ENCODE data around the gene PRPF8.
"Not testable (repeated sequence)": the region's sequence is repeated elsewhere in the genome, so short reads cannot be mapped to it uniquely, and the experiment has no call there.

PRPF8 gene

GRCh38 chr17:1724869-1725641 lies 40.4 kb upstream of the PRPF8 start:
- Mint-ChIP-seq H3K27ac (ENCODE audit: low read depth) (peak overlapping the region; percentile 44), H3K4me1 (peaks cover 35% of the 10 kb centered on the region), H3K4me3 (peak overlapping the region; percentile 75), H3K27me3 (no peaks in the 10 kb centered on the region), H3K9me3 (no peaks in the 10 kb centered on the region), H3K36me3 (ENCODE audit: insufficient read depth) (peaks cover 16% of the 10 kb centered on the region)
- DNase-seq (ENCODE audit: low spot score in 2 of 2), result no peak
- ATAC-seq (replicated peaks; ENCODE audit: extremely low read depth, poor library complexity, severe bottlenecking), result peak; percentile 50

- no peaks in the 10 kb centered on the region for H3K27me3 Mint-ChIP-seq
- peak; percentile 63 to 65 for DNase-seq (ENCODE audit: low spot score in 2 of 2)
- peak within 1 kb of the TSS; percentile 75 for H3K4me3 Mint-ChIP-seq
- no peaks in the 10 kb centered on the region for H3K9me3 Mint-ChIP-seq
- ATAC-seq (replicated peaks; ENCODE audit: extremely low read depth, poor library complexity, severe bottlenecking), result peak; percentile 76
- peak within 1 kb of the TSS; percentile 91 for H3K27ac Mint-ChIP-seq (ENCODE audit: low read depth)
- H3K4me1 Mint-ChIP-seq, result peaks cover 29% of the 10 kb centered on the region
- H3K36me3 Mint-ChIP-seq (ENCODE audit: insufficient read depth), result peaks cover 16% of the 10 kb centered on the region
Measured at GRCh38 chr17:1724351-1724868, 39.7 kb upstream of the PRPF8 start, which contains the start of gene WDR81. Gene WDR81 (plus strand): TSS chr17:1724704. CDS start chr17:1724960, 256 bp downstream.

GRCh38 chr17:1722022-1722421 lies 37.4 kb upstream of the PRPF8 start:
- H3K9me3 Mint-ChIP-seq; DNase-seq (ENCODE audit: low spot score in 2 of 2); H3K27ac Mint-ChIP-seq (ENCODE audit: low read depth); H3K4me3 Mint-ChIP-seq; H3K27me3 Mint-ChIP-seq; ATAC-seq (replicated peaks; ENCODE audit: extremely low read depth, poor library complexity, severe bottlenecking): not testable (repeated sequence)
- H3K4me1 Mint-ChIP-seq, result peaks cover 30% of the 10 kb centered on the region
- H3K36me3 Mint-ChIP-seq (ENCODE audit: insufficient read depth), result peaks cover 15% of the 10 kb centered on the region

- ATAC-seq (replicated peaks; ENCODE audit: extremely low read depth, poor library complexity, severe bottlenecking), result no peak
- Mint-ChIP-seq H3K36me3 (ENCODE audit: insufficient read depth) (peaks cover 23% of the 10 kb centered on the region), H3K27me3 (no peaks in the 10 kb centered on the region), H3K4me3 (no peak overlapping the region), H3K27ac (ENCODE audit: low read depth) (no peak overlapping the region), H3K4me1 (peaks cover 40% of the 10 kb centered on the region), H3K9me3 (no peaks in the 10 kb centered on the region)
- peak in 1 of 2 donors; percentile 44 for DNase-seq (ENCODE audit: low spot score in 2 of 2)
Measured at GRCh38 chr17:1720856-1721386, 36.3 kb upstream of the PRPF8 start.

GRCh38 chr17:1718362-1719165 lies 33.9 kb upstream of the PRPF8 start:
- Mint-ChIP-seq H3K36me3 (ENCODE audit: insufficient read depth) (peaks cover 19% of the 10 kb centered on the region), H3K9me3 (no peaks in the 10 kb centered on the region), H3K27ac (ENCODE audit: low read depth) (peak overlapping the region; percentile 90), H3K4me3 (peak overlapping the region; percentile 94), H3K27me3 (no peaks in the 10 kb centered on the region), H3K4me1 (peaks cover 39% of the 10 kb centered on the region)
- DNase-seq (ENCODE audit: low spot score in 2 of 2) (no peak), ATAC-seq (replicated peaks; ENCODE audit: extremely low read depth, poor library complexity, severe bottlenecking) (no peak)

- peak; percentile 49 for ATAC-seq (replicated peaks; ENCODE audit: extremely low read depth, poor library complexity, severe bottlenecking)
- Mint-ChIP-seq H3K4me1 (peaks cover 31% of the 10 kb centered on the region), H3K36me3 (ENCODE audit: insufficient read depth) (peaks cover 16% of the 10 kb centered on the region), H3K9me3 (no peaks in the 10 kb centered on the region), H3K27me3 (no peaks in the 10 kb centered on the region), H3K4me3 (peak overlapping the region; percentile 94), H3K27ac (ENCODE audit: low read depth) (peak overlapping the region; percentile 90)
- DNase-seq (ENCODE audit: low spot score in 2 of 2), result peak; percentile 54 to 71
Measured at GRCh38 chr17:1716912-1717695, 32.4 kb upstream of the PRPF8 start.

- no peaks in the 10 kb centered on the region for H3K27me3 Mint-ChIP-seq
- DNase-seq (ENCODE audit: low spot score in 2 of 2) (peak; percentile 98 to 100), ATAC-seq (replicated peaks; ENCODE audit: extremely low read depth, poor library complexity, severe bottlenecking) (peak; percentile 92)
- peak overlapping the region; percentile 94 for H3K4me3 Mint-ChIP-seq
- H3K27ac Mint-ChIP-seq (ENCODE audit: low read depth), result peak overlapping the region; percentile 90
- H3K9me3 Mint-ChIP-seq, result no peaks in the 10 kb centered on the region
- peaks cover 32% of the 10 kb centered on the region for H3K4me1 Mint-ChIP-seq
- H3K36me3 Mint-ChIP-seq (ENCODE audit: insufficient read depth), result peaks cover 19% of the 10 kb centered on the region
Measured at GRCh38 chr17:1716076-1716911, 31.6 kb upstream of the PRPF8 start.

DNA sequence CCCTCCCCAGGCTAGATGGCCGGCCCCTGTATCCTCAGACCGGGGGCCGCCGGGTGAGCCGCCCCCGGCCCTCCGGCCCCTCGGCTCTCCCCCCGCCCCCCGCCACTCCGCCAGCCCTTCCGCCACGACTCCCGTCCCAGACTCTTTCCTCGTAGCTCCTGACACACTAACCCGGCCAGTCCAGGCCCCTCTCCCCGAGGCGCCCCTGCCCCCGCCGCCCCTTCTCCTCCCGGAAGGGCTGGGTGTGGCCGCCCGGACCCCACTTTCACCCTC lies 31.1 kb upstream of the PRPF8 start:
- ATAC-seq (replicated peaks; ENCODE audit: extremely low read depth, poor library complexity, severe bottlenecking) (no peak), DNase-seq (ENCODE audit: low spot score in 2 of 2) (no peak)
- H3K27ac Mint-ChIP-seq (ENCODE audit: low read depth), result peak overlapping the region; percentile 90
- H3K4me3 Mint-ChIP-seq, result peak overlapping the region; percentile 94
- H3K4me1 Mint-ChIP-seq, result peaks cover 38% of the 10 kb centered on the region
- H3K27me3 Mint-ChIP-seq, result no peaks in the 10 kb centered on the region
- no peaks in the 10 kb centered on the region for H3K9me3 Mint-ChIP-seq
- peaks cover 19% of the 10 kb centered on the region for H3K36me3 Mint-ChIP-seq (ENCODE audit: insufficient read depth)

GRCh38 chr17:1714980-1715802 lies 30.5 kb upstream of the PRPF8 start:
- peaks cover 19% of the 10 kb centered on the region for H3K36me3 Mint-ChIP-seq (ENCODE audit: insufficient read depth)
- peaks cover 41% of the 10 kb centered on the region for H3K4me1 Mint-ChIP-seq
- peak overlapping the region; percentile 94 for H3K4me3 Mint-ChIP-seq
- H3K9me3 Mint-ChIP-seq, result no peaks in the 10 kb centered on the region
- H3K27me3 Mint-ChIP-seq, result no peaks in the 10 kb centered on the region
- DNase-seq (ENCODE audit: low spot score in 2 of 2), result no peak
- ATAC-seq (replicated peaks; ENCODE audit: extremely low read depth, poor library complexity, severe bottlenecking), result no peak
- H3K27ac Mint-ChIP-seq (ENCODE audit: low read depth), result no peak overlapping the region

- DNase-seq (ENCODE audit: low spot score in 2 of 2), result no peak
- Mint-ChIP-seq H3K4me3 (peak overlapping the region; percentile 94), H3K9me3 (no peaks in the 10 kb centered on the region), H3K27ac (ENCODE audit: low read depth) (no peak overlapping the region), H3K4me1 (peaks cover 41% of the 10 kb centered on the region), H3K27me3 (no peaks in the 10 kb centered on the region), H3K36me3 (ENCODE audit: insufficient read depth) (peaks cover 19% of the 10 kb centered on the region)
- ATAC-seq (replicated peaks; ENCODE audit: extremely low read depth, poor library complexity, severe bottlenecking), result no peak
Measured at GRCh38 chr17:1714427-1714979, 29.8 kb upstream of the PRPF8 start.
